Sigmoid colon (tissue), 3 donors: ENCODE measurements around the gene ABCD2.
"Not testable (repeated sequence)": the region's sequence is repeated elsewhere in the genome, so short reads cannot be mapped to it uniquely, and the experiment has no call there.

ENCODE experiments used
- POLR2A ChIP-seq, 2 donors: fragments of 450-650 bp; IDR thresholded peaks; one replicate each; pipeline ENCODE4 v1.6.1; 2016; ENCODE audit warnings: antibody characterized with exemption in 2 of 2, mild to moderate bottlenecking in 2 of 2, moderate library complexity in 2 of 2
- TF ChIP-seq, protein P1 (sequence below), 4 experiments: fragments of 450-650 bp in 3 of 4; fragments of 200-600 bp in 1 of 4; IDR thresholded peaks; one replicate each; pipeline ENCODE4 v1.5.1; 2016 to 2019; ENCODE audit warnings: antibody characterized with exemption in 4 of 4, mild to moderate bottlenecking in 3 of 4, moderate library complexity in 2 of 4

DNA sequence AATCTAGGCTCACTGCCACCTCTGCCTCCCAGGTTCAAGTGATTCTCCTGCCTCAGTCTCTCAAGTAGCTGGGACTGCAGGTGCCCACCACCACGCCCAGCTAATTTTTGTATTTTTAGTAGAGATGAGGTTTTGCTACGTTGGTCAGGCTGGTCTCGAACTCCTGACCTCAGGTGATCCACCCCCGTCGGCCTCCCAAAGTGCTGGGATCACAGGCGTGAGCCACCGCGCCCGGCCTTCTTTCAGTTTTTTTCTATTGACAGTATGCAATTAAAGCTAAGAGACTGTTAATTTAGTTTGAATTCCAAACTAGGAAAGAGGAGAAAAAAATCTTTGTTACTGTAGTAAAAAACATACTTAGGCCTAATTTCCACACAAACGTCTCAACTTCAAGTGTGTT, 3.6 kb upstream of the ABCD2 start:
- TF ChIP-seq, protein P1, sequence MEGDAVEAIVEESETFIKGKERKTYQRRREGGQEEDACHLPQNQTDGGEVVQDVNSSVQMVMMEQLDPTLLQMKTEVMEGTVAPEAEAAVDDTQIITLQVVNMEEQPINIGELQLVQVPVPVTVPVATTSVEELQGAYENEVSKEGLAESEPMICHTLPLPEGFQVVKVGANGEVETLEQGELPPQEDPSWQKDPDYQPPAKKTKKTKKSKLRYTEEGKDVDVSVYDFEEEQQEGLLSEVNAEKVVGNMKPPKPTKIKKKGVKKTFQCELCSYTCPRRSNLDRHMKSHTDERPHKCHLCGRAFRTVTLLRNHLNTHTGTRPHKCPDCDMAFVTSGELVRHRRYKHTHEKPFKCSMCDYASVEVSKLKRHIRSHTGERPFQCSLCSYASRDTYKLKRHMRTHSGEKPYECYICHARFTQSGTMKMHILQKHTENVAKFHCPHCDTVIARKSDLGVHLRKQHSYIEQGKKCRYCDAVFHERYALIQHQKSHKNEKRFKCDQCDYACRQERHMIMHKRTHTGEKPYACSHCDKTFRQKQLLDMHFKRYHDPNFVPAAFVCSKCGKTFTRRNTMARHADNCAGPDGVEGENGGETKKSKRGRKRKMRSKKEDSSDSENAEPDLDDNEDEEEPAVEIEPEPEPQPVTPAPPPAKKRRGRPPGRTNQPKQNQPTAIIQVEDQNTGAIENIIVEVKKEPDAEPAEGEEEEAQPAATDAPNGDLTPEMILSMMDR (IDR thresholded peaks at IDR 0.05): not testable (repeated sequence)
- not testable (repeated sequence) for TF ChIP-seq POLR2A (IDR thresholded peaks at IDR 0.05)
